PC-3 (cell line): ENCODE data around the gene KDM4B. TPM values are rescaled to one million over a fixed set of nuclear protein-coding genes. Genes with fewer than 3 reads are reported as not detected.

Experiments
- ATAC-seq: fragments of 200-7000 bp; cut with Tn5 transposase; 2 replicates; pipeline ENCODE4 v1.9.1; 2020; ENCODE audit warnings: mild to moderate bottlenecking, moderate library complexity
- BruUV-seq: library from RNA; stranded (reverse); fragments of 400-500 nt; replicated peaks from 2 replicates; lab custom pipeline; 2021; lab: Mats Ljungman, UMichigan
- CTCF ChIA-PET: fragments of 300-600 bp; sonication (Branson Sonifier 250); formaldehyde crosslinking; loops from one replicate; lab custom pipeline; 2022; ENCODE audit warnings: antibody characterized with exemption; lab: Charles Lee
- POLR2A ChIA-PET: fragments of 300-600 bp; sonication (Branson Sonifier 250); formaldehyde crosslinking; loops from one replicate; lab custom pipeline; 2022; ENCODE audit warnings: antibody characterized with exemption; ENCODE audit not compliant: unreplicated experiment; lab: Charles Lee
- DNase-seq: peaks from one replicate; pipeline ENCODE4 v3.0.0-alpha.2; 2015
- H2AFZ ChIP-seq: fragments of 300-600 bp; sonication (generic); 2 replicates; pipeline ENCODE4 v1.6.0; 2016; ENCODE audit warnings: antibody characterized with exemption, low read length
- H3F3A ChIP-seq: fragments of 300-600 bp; sonication (generic); one replicate; pipeline ENCODE4 v1.6.0; 2017; ENCODE audit warnings: antibody characterized with exemption, low read length, control low read depth, mild to moderate bottlenecking; ENCODE audit not compliant: unreplicated experiment
- H3K27ac ChIP-seq: fragments of 300-600 bp; sonication (generic); 2 replicates; pipeline ENCODE4 v1.5.1; 2016; ENCODE audit warnings: mild to moderate bottlenecking, low read length
- H3K27me3 ChIP-seq: fragments of 300-600 bp; sonication (generic); 2 replicates; pipeline ENCODE4 v1.6.1; 2016; ENCODE audit warnings: low read length, mixed read lengths
- H3K36me3 ChIP-seq: fragments of 300-600 bp; sonication (generic); 2 replicates; pipeline ENCODE4 v1.6.1; 2016; ENCODE audit warnings: low read depth, mixed run types, low read length, mixed read lengths
- H3K4me1 ChIP-seq: fragments of 300-600 bp; sonication (generic); 2 replicates; pipeline ENCODE4 v1.5.1; 2016; ENCODE audit warnings: low read length; ENCODE audit not compliant: insufficient read depth
- H3K4me2 ChIP-seq: fragments of 300-600 bp; sonication (generic); 2 replicates; pipeline ENCODE4 v1.6.0; 2016; ENCODE audit warnings: low read length
- H3K4me3 ChIP-seq: fragments of 300-600 bp; sonication (generic); 2 replicates; pipeline ENCODE4 v1.5.1; 2016; ENCODE audit warnings: mild to moderate bottlenecking, low read length, mixed read lengths
- H3K79me2 ChIP-seq: fragments of 300-600 bp; sonication (generic); 2 replicates; pipeline ENCODE4 v1.6.1; 2017; ENCODE audit warnings: low read length, mixed read lengths
- H3K9ac ChIP-seq: fragments of 300-600 bp; sonication (generic); 2 replicates; pipeline ENCODE4 v1.6.0; 2016; ENCODE audit warnings: mild to moderate bottlenecking, low read length
- H3K9me2 ChIP-seq: fragments of 300-600 bp; sonication (generic); replicated peaks from 2 replicates; pipeline ENCODE4 v1.6.1; 2016; ENCODE audit warnings: mixed run types, low read length, mixed read lengths
- H3K9me3 ChIP-seq: fragments of 300-600 bp; sonication (generic); 2 replicates; pipeline ENCODE4 v1.6.1; 2016; ENCODE audit warnings: low read length, mixed read lengths
- H4K20me1 ChIP-seq: fragments of 300-600 bp; sonication (generic); 2 replicates; pipeline ENCODE4 v1.6.1; 2016; ENCODE audit warnings: low read length, mixed read lengths
- CTCF ChIP-seq: fragments of 300-600 bp; sonication (generic); conservative IDR thresholded peaks from 2 replicates; pipeline ENCODE4 v1.5.1; 2017; ENCODE audit warnings: antibody characterized with exemption, low read depth, mild to moderate bottlenecking, low read length
- EZH2 ChIP-seq: fragments of 300-600 bp; sonication (generic); IDR thresholded peaks from one replicate; pipeline ENCODE4 v1.6.1; 2017; ENCODE audit warnings: antibody characterized with exemption, mild to moderate bottlenecking, low read length; ENCODE audit not compliant: unreplicated experiment
- EZH2phosphoT487 ChIP-seq: fragments of 300-600 bp; sonication (generic); IDR thresholded peaks from 2 replicates; pipeline ENCODE4 v1.6.1; 2018; ENCODE audit warnings: mild to moderate bottlenecking, antibody characterized with exemption, low read length, borderline replicate concordance
- intact Hi-C: fragments of 100-400 bp; cut with micrococcal nuclease; formaldehyde crosslinking; loops from 2 replicates; pipeline ENCODE4 v1.9.0; 2023
- total RNA-seq: library from RNA; depleted of rRNA; stranded (reverse); fragments of >200 nt; gene quantifications from 2 replicates; pipeline ENCODE4 v1.2.3, GENCODE V29; 2014

Gene KDM4B
- total RNA-seq, 1 experiment from 2014 or later: 19.8 TPM

- Histone ChIP-seq H3K9ac (no peak overlapping the region), H3K4me3 (no peak overlapping the region), H3F3A (no peaks in the 10 kb centered on the region), H3K36me3 (no peaks in the 10 kb centered on the region), H2AFZ (no peak overlapping the region), H3K4me1 (no peaks in the 10 kb centered on the region), H3K27me3 (no peaks in the 10 kb centered on the region), H3K79me2 (peaks cover 96% of the 10 kb centered on the region), H4K20me1 (peaks cover 20% of the 10 kb centered on the region; the same call in 1 of the 2 replicates), H3K9me2 (no peaks in the 10 kb centered on the region), H3K27ac (no peak overlapping the region), H3K4me2 (no peak overlapping the region), H3K9me3 (no peaks in the 10 kb centered on the region)
- no peak for ATAC-seq
- DNase-seq: no peak
- CTCF ChIA-PET: no interaction called here
- intact Hi-C loops: no loop called here
- TF ChIP-seq EZH2phosphoT487: no peak
- TF ChIP-seq CTCF: no peak
- no peak for TF ChIP-seq EZH2
- no TSS peak for BruUV-seq
- POLR2A ChIA-PET: no interaction called here
These were observed 18.3 kb downstream of the KDM4B start for GRCh38 chr19:4987256-4987655.

- intact Hi-C loops: no loop called here
- Histone ChIP-seq H4K20me1 (peaks cover 19% of the 10 kb centered on the region; the same call in 1 of the 2 replicates), H3K9me2 (no peaks in the 10 kb centered on the region), H3K9ac (no peak overlapping the region), H2AFZ (no peak overlapping the region), H3K4me3 (no peak overlapping the region), H3K27me3 (no peaks in the 10 kb centered on the region), H3K36me3 (no peaks in the 10 kb centered on the region), H3K79me2 (peaks cover 98% of the 10 kb centered on the region), H3K4me1 (no peaks in the 10 kb centered on the region), H3K9me3 (no peaks in the 10 kb centered on the region), H3K4me2 (no peak overlapping the region), H3K27ac (no peak overlapping the region), H3F3A (no peaks in the 10 kb centered on the region)
- DNase-seq (no peak), ATAC-seq (no peak)
- ChIA-PET POLR2A (interaction anchor here (0.6 kb wide), 1 partner anchor 38 kb away, joined by 11 read pairs; no protein-coding TSS in a partner anchor), CTCF (no interaction called here)
- no peak for TF ChIP-seq EZH2phosphoT487
- no peak for TF ChIP-seq CTCF
- TF ChIP-seq EZH2: no peak
- no TSS peak for BruUV-seq
These were observed 18.9 kb downstream of the KDM4B start for GRCh38 chr19:4987692-4988370.

GRCh38 chr19:4988770-4989251 is 19.9 kb downstream of the KDM4B start:
- intact Hi-C loops: no loop called here
- Histone ChIP-seq H3F3A (no peaks in the 10 kb centered on the region), H3K79me2 (peaks cover 98% of the 10 kb centered on the region), H2AFZ (no peak overlapping the region), H3K4me2 (no peak overlapping the region), H3K36me3 (no peaks in the 10 kb centered on the region), H3K4me1 (peaks cover 4% of the 10 kb centered on the region; the same call in 1 of the 2 replicates), H3K9me3 (no peaks in the 10 kb centered on the region), H3K4me3 (no peak overlapping the region), H3K27me3 (no peaks in the 10 kb centered on the region), H3K9ac (no peak overlapping the region), H4K20me1 (peaks cover 19% of the 10 kb centered on the region; the same call in 1 of the 2 replicates), H3K9me2 (no peaks in the 10 kb centered on the region), H3K27ac (no peak overlapping the region)
- ATAC-seq: no peak; the same call in 1 of the 2 replicates
- POLR2A ChIA-PET: no interaction called here
- DNase-seq: no peak
- TF ChIP-seq EZH2phosphoT487 (no peak), CTCF (no peak), EZH2 (no peak)
- no TSS peak for BruUV-seq
- CTCF ChIA-PET: interaction anchor here (0.6 kb wide), 1 partner anchor 37 kb away, joined by 3 read pairs; no protein-coding TSS in a partner anchor
